Endothelial cell of umbilical vein (primary cell): ENCODE measurements around the gene SPEN. TPM values are rescaled to one million over a fixed set of nuclear protein-coding genes. Genes with fewer than 3 reads are reported as not detected.

ENCODE experiments used
- BruUV-seq: library from RNA; stranded (reverse); fragments of 400-500 nt; replicated peaks from 2 replicates; lab custom pipeline; 2021; lab: Mats Ljungman, UMichigan
- CTCF ChIA-PET: fragments of 300-600, 350-600 bp; sonication (Branson Sonifier 250); formaldehyde crosslinking; loops from one replicate; lab custom pipeline; 2021; ENCODE audit warnings: antibody characterized with exemption, inconsistent platforms; lab: Charles Lee
- POLR2A ChIA-PET: fragments of 300-600, 350-600 bp; sonication (Branson Sonifier 250); formaldehyde crosslinking; loops from one replicate; lab custom pipeline; 2021; ENCODE audit warnings: antibody characterized with exemption, inconsistent platforms; lab: Charles Lee
- DNase-seq: peaks from one replicate; pipeline ENCODE4 v3.0.0-alpha.2; 2011; ENCODE audit warnings: low read depth, low spot score
- FAIRE-seq: peaks from 2 replicates; lab custom pipeline; 2011; peaks lifted over from hg19 to GRCh38; lab: Jason Lieb, UNC
- H2AFZ ChIP-seq: 2 replicates; pipeline ENCODE4 v1.6.0; 2012; ENCODE audit warnings: low read depth, low read length, control low read depth, inconsistent platforms
- H3K27ac ChIP-seq: 2 replicates; pipeline ENCODE4 v1.5.1; 2011; ENCODE audit warnings: low read depth, mild to moderate bottlenecking, control low read depth, low read length, moderate library complexity; ENCODE audit not compliant: insufficient read depth
- H3K27me3 ChIP-seq, 2 experiments: 2 replicates each; pipeline versions ENCODE4 v1.6.0 to v1.6.1; 2011; ENCODE audit warnings: low read length in 2 of 2, mixed read lengths in 1 of 2; ENCODE audit not compliant: control insufficient read depth in 2 of 2, insufficient read depth in 2 of 2
- H3K36me3 ChIP-seq, 2 experiments: 2 replicates in 1 of 2; 3 replicates in 1 of 2; pipeline ENCODE4 v1.5.1; 2011; ENCODE audit warnings: low read length in 2 of 2, mild to moderate bottlenecking in 1 of 2, moderate library complexity in 1 of 2; ENCODE audit not compliant: control insufficient read depth in 2 of 2, insufficient read depth in 2 of 2; ENCODE audit errors: extremely low read depth in 1 of 2
- H3K4me1 ChIP-seq: 3 replicates; pipeline ENCODE4 v1.5.1; 2011; ENCODE audit warnings: mild to moderate bottlenecking, low read length; ENCODE audit not compliant: control insufficient read depth, insufficient read depth; ENCODE audit errors: extremely low read depth
- H3K4me2 ChIP-seq: 2 replicates; pipeline ENCODE4 v1.6.1; 2011; ENCODE audit warnings: low read length, control low read depth, mixed read lengths; ENCODE audit not compliant: insufficient read depth
- H3K4me3 ChIP-seq, 3 experiments: fragments of 200-600 bp in 1 of 3; sonication (generic), shearing (Covaris generic) in 1 of 3; replicated peaks in 1 of 3; 2 replicates each; pipeline ENCODE4 v1.5.1; 2011 to 2016; ENCODE audit warnings: control low read depth in 3 of 3, low read length in 3 of 3, mild to moderate bottlenecking in 2 of 3, inconsistent platforms in 1 of 3, low read depth in 1 of 3, moderate library complexity in 1 of 3; ENCODE audit not compliant: insufficient read depth in 1 of 3
- H3K79me2 ChIP-seq: 2 replicates; pipeline ENCODE4 v1.6.0; 2012; ENCODE audit warnings: low read length, inconsistent platforms; ENCODE audit not compliant: control insufficient read depth, insufficient read depth
- H3K9ac ChIP-seq: replicated peaks from 2 replicates; pipeline ENCODE3; 2011; ENCODE audit warnings: low read length, control low read depth; ENCODE audit not compliant: insufficient read depth; ENCODE audit errors: extremely low read depth
- H3K9me1 ChIP-seq: replicated peaks from 3 replicates; pipeline ENCODE4 v1.6.0; 2011; ENCODE audit warnings: mild to moderate bottlenecking, low read length; ENCODE audit not compliant: control insufficient read depth, insufficient read depth; ENCODE audit errors: extremely low read depth
- H3K9me3 ChIP-seq: replicated peaks from 2 replicates; pipeline ENCODE4 v1.5.1; 2012; ENCODE audit warnings: low read length, inconsistent platforms; ENCODE audit not compliant: control insufficient read depth, insufficient read depth
- H4K20me1 ChIP-seq: replicated peaks from 2 replicates; pipeline ENCODE3; 2011; ENCODE audit warnings: mild to moderate bottlenecking, low read length; ENCODE audit not compliant: control insufficient read depth, insufficient read depth; ENCODE audit errors: extremely low read depth
- EZH2 ChIP-seq: IDR thresholded peaks from 2 replicates; pipeline ENCODE4 v1.6.1; 2012; ENCODE audit warnings: borderline replicate concordance, low read depth, mild to moderate bottlenecking, moderate library complexity, low read length, inconsistent platforms; ENCODE audit not compliant: severe bottlenecking
- FOS ChIP-seq: IDR thresholded peaks from 2 replicates; pipeline ENCODE4 v1.6.1; 2011; ENCODE audit warnings: mild to moderate bottlenecking, low read length, moderate library complexity, borderline replicate concordance; ENCODE audit not compliant: insufficient read depth
- GATA2 ChIP-seq: IDR thresholded peaks from 2 replicates; pipeline ENCODE4 v1.7.0; 2011; ENCODE audit warnings: low read depth, mild to moderate bottlenecking, moderate library complexity, mixed read lengths, low read length; ENCODE audit not compliant: insufficient read length, insufficient read depth
- JUN ChIP-seq: IDR thresholded peaks from 2 replicates; pipeline ENCODE4 v1.6.1; 2011; ENCODE audit warnings: borderline replicate concordance, low read depth; ENCODE audit not compliant: insufficient read length, insufficient read depth
- MYC ChIP-seq: IDR thresholded peaks from one replicate; pipeline ENCODE4 v1.6.1; 2011; ENCODE audit warnings: mild to moderate bottlenecking, low read depth, low read length
- POLR2A ChIP-seq: IDR thresholded peaks from 2 replicates; pipeline ENCODE4 v1.6.1; 2012; ENCODE audit warnings: low read depth, mild to moderate bottlenecking, control low read depth, low read length
- POLR2AphosphoS5 ChIP-seq: IDR thresholded peaks from 2 replicates; pipeline ENCODE4 v1.6.1; 2012; ENCODE audit warnings: low read depth, mild to moderate bottlenecking, control low read depth, low read length, moderate library complexity; ENCODE audit not compliant: insufficient read depth
- dilution Hi-C: fragments of 300-500 bp; cut with MboI; formaldehyde crosslinking; loops from one replicate; pipeline ENCODE4 v1.15.0; 2019; ENCODE audit warnings: low sequenced_read_pairs; ENCODE audit not compliant: extremely low pct_ligation_motif_present
- intact Hi-C: fragments of 100-400 bp; cut with micrococcal nuclease; formaldehyde crosslinking; loops from one replicate; pipeline ENCODE4 v1.10.0; 2022
- polyA plus RNA-seq, 4 experiments: library from polyadenylated mRNA; depleted of rRNA in 3 of 4; stranded (reverse) in 3 of 4; unstranded in 1 of 4; fragments of >200 nt; gene quantifications; 2 replicates each; pipeline versions ENCODE4 v1.2.1 to v1.2.3, GENCODE V29; 2011 to 2012; ENCODE audit warnings: missing spikeins in 1 of 4
- total RNA-seq: library from RNA; stranded (reverse); gene quantifications from 2 replicates; pipeline ENCODE4 v1.2.3, GENCODE V29; 2021
- TF ChIP-seq, protein P1 (sequence below): IDR thresholded peaks from 2 replicates; pipeline ENCODE4 v1.6.1; 2011; ENCODE audit not compliant: insufficient read depth, insufficient read length
- TF ChIP-seq, protein P2 (sequence below), 2 donors: IDR thresholded peaks; 1 replicate in 1 of 2; 2 replicates in 1 of 2; pipeline ENCODE4 v1.5.1; 2011; ENCODE audit warnings: low read length in 2 of 2, mild to moderate bottlenecking in 2 of 2, moderate library complexity in 2 of 2, control low read depth in 1 of 2, inconsistent platforms in 1 of 2, low read depth in 1 of 2; ENCODE audit not compliant: insufficient read depth in 1 of 2; ENCODE audit errors: extremely low read depth in 1 of 2

The SPEN gene
- total and polyA plus RNA-seq, 2 donors (not counting 3 experiments of a cell fraction or from before 2014, with no cell fraction given) = 9.3 to 44.4 TPM

DNA sequence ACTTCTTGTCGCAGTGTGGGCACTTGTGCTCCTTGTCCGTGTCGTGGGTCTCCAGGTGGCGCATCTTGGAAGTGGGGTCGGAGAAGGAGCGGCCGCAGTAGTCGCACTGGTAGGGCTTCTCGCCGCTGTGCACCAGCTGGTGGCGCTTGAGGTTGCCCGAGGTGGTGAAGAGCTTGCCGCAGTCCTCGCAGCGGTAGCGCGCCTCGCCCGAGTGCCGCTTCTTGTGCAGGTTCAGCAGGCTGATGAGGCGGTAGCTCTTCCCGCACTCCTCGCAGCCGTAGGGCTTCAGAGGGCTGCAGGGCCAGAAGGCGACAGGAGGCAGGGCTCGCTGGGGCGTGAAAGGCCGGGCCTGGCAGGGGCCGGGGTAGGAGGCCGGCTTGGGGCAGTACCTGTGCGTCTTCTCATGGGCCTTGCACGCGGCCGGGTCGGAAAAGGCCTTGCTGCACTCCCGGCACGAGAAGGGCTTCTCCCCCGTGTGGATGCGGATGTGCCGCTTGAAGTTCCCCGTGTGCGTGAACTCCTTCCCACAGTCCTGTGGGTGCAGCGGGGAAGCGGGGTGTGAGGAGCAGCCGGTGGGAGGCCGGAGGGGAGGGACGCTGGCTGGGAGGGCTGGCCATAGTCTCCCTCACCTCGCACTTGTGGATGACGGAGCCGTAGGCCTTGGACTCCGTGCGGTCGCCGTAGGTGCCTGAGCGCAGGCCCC lies 97.0 kb downstream of the SPEN start:
- no peak overlapping the region for H3K27ac ChIP-seq
- BruUV-seq = no TSS peak
- peaks cover 13% of the 10 kb centered on the region for H3K4me1 ChIP-seq
- peaks cover 4% of the 10 kb centered on the region for H3K79me2 ChIP-seq
- dilution Hi-C loops (no loop called here), intact Hi-C loops (no loop called here)
- peaks cover 21 to 59% of the 10 kb centered on the region in 2 experiments for H3K36me3 ChIP-seq
- POLR2A ChIA-PET = no interaction called here
- FAIRE-seq (no peak), DNase-seq (no peak)
- H3K27me3 ChIP-seq = no peaks in the 10 kb centered on the region
- H3K9me1 ChIP-seq = no peaks in the 10 kb centered on the region
- H3K9me3 ChIP-seq = no peaks in the 10 kb centered on the region
- H3K4me3 ChIP-seq = no peak overlapping the region
- TF ChIP-seq, protein P1, sequence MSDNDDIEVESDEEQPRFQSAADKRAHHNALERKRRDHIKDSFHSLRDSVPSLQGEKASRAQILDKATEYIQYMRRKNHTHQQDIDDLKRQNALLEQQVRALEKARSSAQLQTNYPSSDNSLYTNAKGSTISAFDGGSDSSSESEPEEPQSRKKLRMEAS = no peak
- no peak for TF ChIP-seq POLR2A
- TF ChIP-seq EZH2 = no peak
- TF ChIP-seq, protein P2, sequence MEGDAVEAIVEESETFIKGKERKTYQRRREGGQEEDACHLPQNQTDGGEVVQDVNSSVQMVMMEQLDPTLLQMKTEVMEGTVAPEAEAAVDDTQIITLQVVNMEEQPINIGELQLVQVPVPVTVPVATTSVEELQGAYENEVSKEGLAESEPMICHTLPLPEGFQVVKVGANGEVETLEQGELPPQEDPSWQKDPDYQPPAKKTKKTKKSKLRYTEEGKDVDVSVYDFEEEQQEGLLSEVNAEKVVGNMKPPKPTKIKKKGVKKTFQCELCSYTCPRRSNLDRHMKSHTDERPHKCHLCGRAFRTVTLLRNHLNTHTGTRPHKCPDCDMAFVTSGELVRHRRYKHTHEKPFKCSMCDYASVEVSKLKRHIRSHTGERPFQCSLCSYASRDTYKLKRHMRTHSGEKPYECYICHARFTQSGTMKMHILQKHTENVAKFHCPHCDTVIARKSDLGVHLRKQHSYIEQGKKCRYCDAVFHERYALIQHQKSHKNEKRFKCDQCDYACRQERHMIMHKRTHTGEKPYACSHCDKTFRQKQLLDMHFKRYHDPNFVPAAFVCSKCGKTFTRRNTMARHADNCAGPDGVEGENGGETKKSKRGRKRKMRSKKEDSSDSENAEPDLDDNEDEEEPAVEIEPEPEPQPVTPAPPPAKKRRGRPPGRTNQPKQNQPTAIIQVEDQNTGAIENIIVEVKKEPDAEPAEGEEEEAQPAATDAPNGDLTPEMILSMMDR (IDR thresholded peaks at IDR 0.05; ENCODE audit: extremely low read depth in 1 of 2, insufficient read depth in 1 of 2, low read depth in 1 of 2, low read length in 2 of 2) = no peak
- no peak for TF ChIP-seq MYC
- no peak for TF ChIP-seq FOS
- no peak for TF ChIP-seq GATA2
- TF ChIP-seq JUN = no peak
- no peak for TF ChIP-seq POLR2AphosphoS5
- no peaks in the 10 kb centered on the region for H4K20me1 ChIP-seq
- H3K9ac ChIP-seq = no peak overlapping the region
- CTCF ChIA-PET = interaction anchor here (0.7 to 1.9 kb wide), 2 partner anchors 14 to 129 kb away, joined by 3 to 6 read pairs; no protein-coding TSS in a partner anchor
- no peak overlapping the region for H3K4me2 ChIP-seq
- no peak overlapping the region for H2AFZ ChIP-seq
